GM15510 (cell line): ENCODE data around the gene AHCY.

Source experiments
- POLR2A ChIP-seq: IDR thresholded peaks from 3 replicates; pipeline ENCODE4 v1.6.1; 2011; ENCODE audit warnings: borderline replicate concordance; ENCODE audit not compliant: insufficient read length; ENCODE audit errors: extremely low read depth

The AHCY gene

GRCh38 chr20:34271956-34272355 is 31.2 kb downstream of the AHCY start:
- no peak for TF ChIP-seq POLR2A

GRCh38 chr20:34269996-34270627 is 33.0 kb downstream of the AHCY start:
- no peak for TF ChIP-seq POLR2A

GRCh38 chr20:34268851-34269636 is 34.1 kb downstream of the AHCY start:
- no peak for TF ChIP-seq POLR2A

- no peak for TF ChIP-seq POLR2A
Measured at GRCh38 chr20:34268145-34268544, 35.0 kb downstream of the AHCY start.

- no peak for TF ChIP-seq POLR2A
Measured at GRCh38 chr20:34264141-34264540, 39.0 kb downstream of the AHCY start.

GRCh38 chr20:34262488-34263288 is 40.5 kb downstream of the AHCY start:
- no peak for TF ChIP-seq POLR2A

- TF ChIP-seq POLR2A, result no peak
Measured at GRCh38 chr20:34260208-34260942, 42.8 kb downstream of the AHCY start.

- TF ChIP-seq POLR2A, result no peak
Measured at GRCh38 chr20:34256629-34257124, 46.5 kb downstream of the AHCY start.

GRCh38 chr20:34254979-34255378 is 48.2 kb downstream of the AHCY start:
- TF ChIP-seq POLR2A, result no peak

- no peak for TF ChIP-seq POLR2A
Measured at GRCh38 chr20:34251619-34252018, 51.5 kb downstream of the AHCY start.

GRCh38 chr20:34250005-34250404 is 53.1 kb downstream of the AHCY start:
- no peak for TF ChIP-seq POLR2A

- TF ChIP-seq POLR2A, result no peak
Measured at GRCh38 chr20:34249291-34249690, 53.9 kb downstream of the AHCY start.

- no peak for TF ChIP-seq POLR2A
Measured at GRCh38 chr20:34246126-34246626, 57.0 kb downstream of the AHCY start.

- TF ChIP-seq POLR2A, result no peak
Measured at GRCh38 chr20:34243377-34243776, 59.8 kb downstream of the AHCY start.

GRCh38 chr20:34242879-34243278 is 60.3 kb downstream of the AHCY start:
- TF ChIP-seq POLR2A, result no peak
